Lung (tissue), 16 donors: ENCODE results near the gene LRRC8B. TPM values are rescaled to one million over a fixed set of nuclear protein-coding genes. Genes with fewer than 3 reads are reported as not detected.

ENCODE experiments used
- ATAC-seq: fragments of 200-7000 bp; cut with Tn5 transposase; one replicate; pipeline ENCODE4 v1.9.1; 2020; ENCODE audit warnings: moderate number of reproducible peaks; ENCODE audit not compliant: insufficient read depth, low FRiP score
- DNase-seq, 3 donors: peaks; one replicate each; pipeline ENCODE4 v3.0.0-alpha.2; 2013 to 2017
- H3K27ac ChIP-seq, 2 donors: one replicate each; pipeline ENCODE4 v1.5.1; 2013; ENCODE audit warnings: mild to moderate bottlenecking in 2 of 2, moderate library complexity in 2 of 2, control low read depth in 1 of 2, inconsistent platforms in 1 of 2, low read depth in 1 of 2, low read length in 1 of 2
- H3K27me3 ChIP-seq, 3 donors: one replicate each; pipeline ENCODE4 v1.5.1; 2013; ENCODE audit warnings: low read length in 2 of 3; ENCODE audit not compliant: control insufficient read depth in 3 of 3, insufficient read depth in 3 of 3
- H3K36me3 ChIP-seq, 4 donors: one replicate each; pipeline ENCODE4 v1.5.1; 2013; ENCODE audit warnings: low read length in 4 of 4, mild to moderate bottlenecking in 1 of 4, moderate library complexity in 1 of 4; ENCODE audit not compliant: control insufficient read depth in 4 of 4, insufficient read depth in 4 of 4
- H3K4me1 ChIP-seq, 5 donors: one replicate each; pipeline ENCODE4 v1.5.1; 2013; ENCODE audit warnings: low read length in 5 of 5, mild to moderate bottlenecking in 2 of 5, moderate library complexity in 1 of 5; ENCODE audit not compliant: control insufficient read depth in 5 of 5, insufficient read depth in 5 of 5
- H3K4me3 ChIP-seq: one replicate; pipeline ENCODE4 v1.5.1; 2013; ENCODE audit warnings: mild to moderate bottlenecking, control low read depth, moderate library complexity
- H3K9ac ChIP-seq, 2 donors: one replicate each; pipeline ENCODE4 v1.5.1; 2013; ENCODE audit warnings: low read length in 2 of 2, control low read depth in 1 of 2; ENCODE audit not compliant: insufficient read depth in 1 of 2
- H3K9me3 ChIP-seq, 4 donors: one replicate each; pipeline ENCODE4 v1.5.1; 2013; ENCODE audit warnings: low read length in 3 of 4, mild to moderate bottlenecking in 1 of 4, moderate library complexity in 1 of 4; ENCODE audit not compliant: control insufficient read depth in 4 of 4, insufficient read depth in 3 of 4
- CTCF ChIP-seq: IDR thresholded peaks from 2 replicates; pipeline ENCODE4 v1.5.1; 2012; ENCODE audit warnings: mild to moderate bottlenecking; ENCODE audit errors: control extremely low read depth, extremely low read depth
- WGBS, 2 donors: extraction: QIAGEN DNeasy Blood & Tissue Kit; methylation state at CpG; one replicate each; pipeline ENCODE4 v1.1.7; 2013; 5-methylcytosine and 5-hydroxymethylcytosine counted together
- long read RNA-seq, 5 donors: transcript quantifications; one replicate each; lab custom pipeline, GENCODE V29; 2026
- polyA plus RNA-seq, 2 donors: library from polyadenylated mRNA; stranded (reverse); fragments of 200-250 nt; gene quantifications; one replicate each; pipeline ENCODE4 v1.2.1, GENCODE V29; 2013
- total RNA-seq, 2 donors: library from RNA; depleted of rRNA in 1 of 2; stranded (reverse); fragments of >200 nt in 1 of 2; gene quantifications; one replicate each; pipeline ENCODE4 v1.2.1, GENCODE V29; 2014 to 2021
- donor health status: control.
- donor health status: control.
- donor health status: Bipolar disorder and iron deficiency.
- donor health status: healthy.
- donor health status: DM: yes; HTN: yes; CAD: no.

Gene LRRC8B
- total RNA-seq (10 to 100 TPM; 16.0 to 22.8 TPM), polyA plus RNA-seq (1 to 10 TPM; 4.3 to 6.0 TPM)
- long read RNA-seq, donor 1, full-length matches to known transcripts = 1 of 1 reads
- long read RNA-seq, donor 1, partial matches to known transcripts = 0 of 1 reads
- long read RNA-seq, donor 1, other reads (novel, unspliced or antisense) = 0 of 1 reads
- long read RNA-seq, donor 2 = 0 reads
- long read RNA-seq, donor 3 = 0 reads
- long read RNA-seq, donor 4 = 0 reads
- long read RNA-seq, donor 5 = 0 reads

- DNase-seq (peak; percentile 92 to 95 (median 93)), ATAC-seq (peak; percentile 97)
- Histone ChIP-seq H3K9me3 (no peaks in the 10 kb centered on the region), H3K27me3 (no peaks in the 10 kb centered on the region), H3K27ac (peak within 1 kb of the TSS; percentile 93), H3K4me3 (peak within 1 kb of the TSS; percentile 87), H3K36me3 (peaks cover 0 to 4% (median under 1%) of the 10 kb centered on the region in 4 donors), H3K4me1 (peaks cover 0 to 9% (median 7%) of the 10 kb centered on the region in 5 donors), H3K9ac (peak within 1 kb of the TSS; percentile 78 to 96)
- 0% methylated on average over 76 to 85 of the region's 85 CpGs for WGBS, 2 donors
- TF ChIP-seq CTCF = no peak
These were observed at the start of gene LRRC8B for GRCh38 chr1:89524369-89525168. LRRC8B (plus strand) TSS chr1:89524829; CDS start chr1:89582651, 57,822 bp downstream.

GRCh38 chr1:89475269-89475668 lies 49.4 kb upstream of the LRRC8B start:
- H3K27ac ChIP-seq = no peak overlapping the region
- ATAC-seq (no peak), DNase-seq (no peak)
- no peaks in the 10 kb centered on the region for H3K27me3 ChIP-seq
- no peak overlapping the region for H3K9ac ChIP-seq
- WGBS, 2 donors = 89% methylated on average over 1 of the region's 1 CpG
- peaks cover 0 to 5% (median 2%) of the 10 kb centered on the region in 4 donors for H3K9me3 ChIP-seq
- H3K36me3 ChIP-seq = no peaks in the 10 kb centered on the region
- no peaks in the 10 kb centered on the region for H3K4me1 ChIP-seq
- H3K4me3 ChIP-seq = no peak overlapping the region
- TF ChIP-seq CTCF = no peak

GRCh38 chr1:89476072-89476471 lies 48.6 kb upstream of the LRRC8B start:
- peaks cover 0 to 6% (median 4%) of the 10 kb centered on the region in 4 donors for H3K9me3 ChIP-seq
- no peak overlapping the region for H3K4me3 ChIP-seq
- no peaks in the 10 kb centered on the region for H3K36me3 ChIP-seq
- H3K27ac ChIP-seq = no peak overlapping the region
- no peak overlapping the region for H3K9ac ChIP-seq
- no peak for TF ChIP-seq CTCF
- ATAC-seq = no peak
- WGBS, 2 donors = 89 to 90% methylated on average over 1 of the region's 1 CpG
- H3K27me3 ChIP-seq = no peaks in the 10 kb centered on the region
- no peak for DNase-seq
- H3K4me1 ChIP-seq = no peaks in the 10 kb centered on the region
